HFF-Myc (cell line): ENCODE measurements around the gene TAF11.

Experiments
- DNase-seq: peaks from one replicate; pipeline ENCODE4 v3.0.0-alpha.2; 2011; ENCODE audit warnings: low read depth; ENCODE audit errors: extremely low read depth
- H3K4me3 ChIP-seq: replicated peaks from 2 replicates; pipeline ENCODE4 v1.5.1; 2011; ENCODE audit warnings: low read depth, mild to moderate bottlenecking, control low read depth, low read length
- CTCF ChIP-seq: IDR thresholded peaks from 2 replicates; pipeline ENCODE4 v1.5.1; 2012; ENCODE audit warnings: mild to moderate bottlenecking, low read depth, low read length, control low read depth; ENCODE audit errors: missing control alignments

TAF11 gene

GRCh38 chr6:34926655-34927054 is 38.8 kb upstream of the TAF11 start:
- no peak overlapping the region for H3K4me3 ChIP-seq
- DNase-seq, result no peak
- TF ChIP-seq CTCF, result no peak

- no peak for DNase-seq
- no peak overlapping the region for H3K4me3 ChIP-seq
- TF ChIP-seq CTCF, result no peak
Observed at GRCh38 chr6:34924831-34925625, 37.2 kb upstream of the TAF11 start.

- no peak for TF ChIP-seq CTCF
- peak; percentile 7 for DNase-seq
Observed at GRCh38 chr6:34922177-34922663, 34.4 kb upstream of the TAF11 start.

GRCh38 chr6:34920097-34920496 is 32.3 kb upstream of the TAF11 start:
- no peak for DNase-seq
- no peak for TF ChIP-seq CTCF
- H3K4me3 ChIP-seq, result no peak overlapping the region

More at GRCh38 chr6:34922177-34922663, 34.4 kb upstream of the TAF11 start:
- no peak overlapping the region for H3K4me3 ChIP-seq

- no peak overlapping the region for H3K4me3 ChIP-seq
- no peak for TF ChIP-seq CTCF
- DNase-seq, result no peak
Observed at GRCh38 chr6:34919651-34920050, 31.8 kb upstream of the TAF11 start.

GRCh38 chr6:34917626-34918285 is 29.9 kb upstream of the TAF11 start:
- no peak for TF ChIP-seq CTCF
- DNase-seq, result no peak
- H3K4me3 ChIP-seq, result no peak overlapping the region
